Lower leg skin (tissue), 4 donors: ENCODE measurements around the gene LHX6. TPM values are rescaled to one million over a fixed set of nuclear protein-coding genes. Genes with fewer than 3 reads are reported as not detected.

ENCODE experiments used
- DNase-seq, 2 donors: peaks; one replicate each; pipeline ENCODE4 v3.0.0-alpha.2; 2019; ENCODE audit warnings: low spot score in 2 of 2
- H3K4me3 ChIP-seq: fragments of 200-600 bp; sonication (generic); 2 replicates; pipeline ENCODE4 v1.5.1; 2017; ENCODE audit warnings: mild to moderate bottlenecking, low read depth; ENCODE audit not compliant: poor library complexity, severe bottlenecking
- POLR2A ChIP-seq, 2 donors: fragments of 450-650 bp; IDR thresholded peaks; one replicate each; pipeline ENCODE4 v1.6.1; 2016 to 2017; ENCODE audit warnings: antibody characterized with exemption in 2 of 2, mild to moderate bottlenecking in 1 of 2, moderate library complexity in 1 of 2
- WGBS, 2 donors: methylation state at CpG; one replicate each; pipeline ENCODE4 v1.1.5; 2018; 5-methylcytosine and 5-hydroxymethylcytosine counted together
- intact Hi-C: fragments of 100-400 bp; cut with DNase I; formaldehyde crosslinking; loops from one replicate; pipeline ENCODE4 v1.15.0; 2023; ENCODE audit warnings: low total_unique reads
- total RNA-seq, 4 donors: library from RNA; depleted of rRNA; stranded (reverse); fragments of >200 nt; gene quantifications; one replicate each; pipeline ENCODE4 v1.1.0, GENCODE V29; 2016
- TF ChIP-seq, protein P1 (sequence below), 3 donors: fragments of 450-650 bp; IDR thresholded peaks; one replicate each; pipeline ENCODE4 v1.5.1; 2016; ENCODE audit warnings: antibody characterized with exemption in 3 of 3, mild to moderate bottlenecking in 3 of 3, moderate library complexity in 2 of 3

The LHX6 gene
- total RNA-seq, 4 donors from 2014 or later: 2.7 to 6.5 (median 4.4) TPM

DNA sequence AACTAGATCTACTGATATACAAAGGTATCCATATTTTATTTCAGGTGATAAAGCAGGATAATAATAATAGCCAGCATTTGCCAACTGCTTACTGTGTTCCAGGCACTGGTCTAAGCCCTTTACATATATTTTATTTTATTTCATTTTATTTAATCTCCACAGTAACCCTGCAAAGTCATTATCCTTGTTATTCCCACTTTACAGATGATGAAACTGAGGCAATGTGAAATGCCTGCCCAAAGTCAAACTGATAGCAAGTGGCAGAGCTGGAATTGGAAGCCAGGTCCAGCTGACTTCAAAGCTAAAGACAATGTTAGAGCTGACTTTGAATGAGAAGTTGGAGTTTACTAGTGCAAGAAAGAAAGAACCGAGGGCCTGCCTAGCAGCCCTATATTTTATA lies 44.2 kb downstream of the LHX6 start:
- DNase-seq: no peak
- intact Hi-C loops: no loop called here
- no peak overlapping the region for H3K4me3 ChIP-seq
- 79 to 88% methylated on average over 1 of the region's 1 CpG for WGBS, 2 donors
- no peak for TF ChIP-seq POLR2A (IDR thresholded peaks at IDR 0.05)

DNA sequence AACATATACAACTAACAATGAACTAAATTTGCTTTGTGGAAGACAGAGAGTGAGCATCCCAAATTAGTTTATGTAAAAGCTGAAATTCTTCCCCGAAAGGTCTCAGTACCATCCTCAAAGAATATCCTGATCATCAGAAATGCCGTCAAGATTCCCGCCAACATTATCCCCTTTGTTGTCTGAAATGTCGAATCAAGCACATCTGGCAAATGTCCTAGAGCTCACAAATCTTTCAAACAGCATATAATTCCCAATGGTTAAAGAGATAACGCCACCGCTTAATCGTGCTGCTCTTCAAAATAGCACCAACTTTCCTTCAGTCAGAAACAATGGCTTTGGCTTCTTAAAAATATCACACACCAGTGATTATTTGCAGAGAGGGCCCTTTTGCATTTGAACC lies 45.3 kb downstream of the LHX6 start:
- intact Hi-C loops: no loop called here
- no peak overlapping the region for H3K4me3 ChIP-seq
- 39% methylated on average over 7 of the region's 7 CpGs for WGBS, 2 donors
- TF ChIP-seq, protein P1, sequence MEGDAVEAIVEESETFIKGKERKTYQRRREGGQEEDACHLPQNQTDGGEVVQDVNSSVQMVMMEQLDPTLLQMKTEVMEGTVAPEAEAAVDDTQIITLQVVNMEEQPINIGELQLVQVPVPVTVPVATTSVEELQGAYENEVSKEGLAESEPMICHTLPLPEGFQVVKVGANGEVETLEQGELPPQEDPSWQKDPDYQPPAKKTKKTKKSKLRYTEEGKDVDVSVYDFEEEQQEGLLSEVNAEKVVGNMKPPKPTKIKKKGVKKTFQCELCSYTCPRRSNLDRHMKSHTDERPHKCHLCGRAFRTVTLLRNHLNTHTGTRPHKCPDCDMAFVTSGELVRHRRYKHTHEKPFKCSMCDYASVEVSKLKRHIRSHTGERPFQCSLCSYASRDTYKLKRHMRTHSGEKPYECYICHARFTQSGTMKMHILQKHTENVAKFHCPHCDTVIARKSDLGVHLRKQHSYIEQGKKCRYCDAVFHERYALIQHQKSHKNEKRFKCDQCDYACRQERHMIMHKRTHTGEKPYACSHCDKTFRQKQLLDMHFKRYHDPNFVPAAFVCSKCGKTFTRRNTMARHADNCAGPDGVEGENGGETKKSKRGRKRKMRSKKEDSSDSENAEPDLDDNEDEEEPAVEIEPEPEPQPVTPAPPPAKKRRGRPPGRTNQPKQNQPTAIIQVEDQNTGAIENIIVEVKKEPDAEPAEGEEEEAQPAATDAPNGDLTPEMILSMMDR (IDR thresholded peaks at IDR 0.05): no peak
- no peak for TF ChIP-seq POLR2A (IDR thresholded peaks at IDR 0.05)
- no peak for DNase-seq

DNA sequence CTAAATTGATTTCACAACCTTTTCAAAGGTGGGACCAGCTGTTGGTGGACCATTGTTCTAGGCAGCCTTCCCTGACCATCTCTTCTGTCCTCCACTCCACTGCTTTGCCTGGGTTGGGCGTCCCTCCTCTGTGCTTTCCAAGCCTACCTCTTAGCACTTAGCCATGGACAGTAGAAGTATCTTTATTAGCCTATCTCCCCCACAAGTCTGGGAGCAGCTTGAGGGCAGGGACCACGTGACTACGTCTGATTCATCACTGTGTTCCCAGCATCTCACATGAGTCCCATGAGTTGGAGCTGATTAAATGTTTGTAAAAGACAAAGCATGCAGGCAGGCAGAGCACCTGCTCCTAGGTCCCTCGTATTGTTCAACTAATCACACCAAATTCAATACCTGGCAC lies 48.1 kb downstream of the LHX6 start:
- H3K4me3 ChIP-seq: no peak overlapping the region
- intact Hi-C loops: no loop called here
- DNase-seq: no peak
- WGBS, 2 donors: 23 to 70% methylated on average over 4 of the region's 4 CpGs
- TF ChIP-seq POLR2A (IDR thresholded peaks at IDR 0.05): no peak
- TF ChIP-seq, protein P1 (IDR thresholded peaks at IDR 0.05): no peak

DNA sequence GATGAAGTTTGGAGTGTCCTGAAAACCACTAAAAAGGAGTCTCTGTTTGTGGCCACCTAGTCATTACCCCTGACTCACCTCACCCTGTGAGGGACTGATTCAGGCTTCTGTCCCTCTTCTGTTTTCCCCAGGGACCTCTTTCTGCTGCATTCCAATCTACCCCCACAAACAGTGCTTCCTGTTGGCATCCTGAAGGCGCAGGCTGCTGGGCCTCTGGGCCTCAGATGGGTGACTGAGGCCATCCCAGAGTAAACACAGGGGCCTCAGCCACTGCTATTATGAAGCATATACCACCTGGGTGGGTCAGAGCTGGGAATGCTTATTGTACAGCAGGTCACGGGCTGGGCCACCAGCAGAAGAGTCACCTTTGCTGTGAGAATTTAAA lies 49.1 kb downstream of the LHX6 start:
- intact Hi-C loops: no loop called here
- TF ChIP-seq POLR2A (IDR thresholded peaks at IDR 0.05): no peak
- TF ChIP-seq, protein P1 (IDR thresholded peaks at IDR 0.05): no peak
- DNase-seq: no peak
- 79 to 81% methylated on average over 2 of the region's 2 CpGs for WGBS, 2 donors
- no peak overlapping the region for H3K4me3 ChIP-seq

DNA sequence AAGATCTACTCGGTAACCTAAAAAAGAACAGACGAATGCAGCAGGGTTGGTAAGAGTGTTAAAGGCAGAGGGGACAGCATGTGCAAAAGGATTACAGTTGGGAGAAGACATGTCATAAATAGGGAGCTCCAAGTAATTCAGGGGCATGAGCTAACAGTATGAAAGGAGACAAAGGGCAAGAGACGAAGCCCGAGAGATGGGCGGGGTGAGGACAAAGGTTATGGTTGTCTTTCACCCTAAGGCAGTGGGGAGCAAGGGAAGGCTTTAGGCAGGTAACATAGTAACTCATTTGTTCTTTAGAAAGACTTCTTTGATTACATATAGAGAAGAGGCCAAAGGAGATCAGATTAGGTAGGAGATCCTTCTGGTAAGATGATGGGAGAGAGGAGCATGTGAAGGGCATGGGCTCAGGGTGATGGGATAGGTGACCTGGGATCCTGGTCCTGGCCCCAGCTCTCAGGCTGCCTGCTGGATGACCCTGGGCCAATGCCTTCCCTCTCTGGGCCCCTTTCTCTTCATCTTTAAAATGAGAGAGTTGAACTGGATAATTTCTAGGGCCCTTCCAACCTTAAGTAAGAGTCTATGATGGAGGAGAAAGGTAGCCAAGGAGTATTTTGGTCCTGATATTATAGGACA lies 49.6 kb downstream of the LHX6 start:
- TF ChIP-seq POLR2A (IDR thresholded peaks at IDR 0.05): no peak
- TF ChIP-seq, protein P1 (IDR thresholded peaks at IDR 0.05): no peak
- 72 to 75% methylated on average over 5 of the region's 5 CpGs for WGBS, 2 donors
- intact Hi-C loops: no loop called here
- no peak overlapping the region for H3K4me3 ChIP-seq
- DNase-seq: no peak

DNA sequence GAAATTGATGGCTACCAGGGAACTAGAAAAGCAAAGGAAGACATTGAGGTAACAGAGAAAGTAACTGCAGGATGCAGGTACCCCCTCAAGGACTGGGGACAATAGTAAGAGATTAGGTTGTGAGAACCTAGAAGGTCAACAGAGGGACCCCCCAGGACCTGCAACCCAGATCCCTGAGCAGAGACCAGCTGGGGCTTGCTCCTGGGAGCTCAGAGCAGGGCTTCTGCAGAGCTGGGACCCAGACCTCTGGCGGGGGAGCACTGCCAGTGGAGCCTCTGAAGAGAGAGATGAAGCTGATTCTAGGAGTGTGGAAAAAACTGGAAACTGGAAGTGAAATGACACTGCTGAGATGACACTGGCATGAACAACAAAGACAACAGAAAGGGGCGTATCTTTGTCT lies 51.8 kb downstream of the LHX6 start:
- no peak overlapping the region for H3K4me3 ChIP-seq
- no peak for DNase-seq
- WGBS, 2 donors: 83 to 84% methylated on average over 2 of the region's 2 CpGs
- TF ChIP-seq POLR2A (IDR thresholded peaks at IDR 0.05): no peak
- TF ChIP-seq, protein P1 (IDR thresholded peaks at IDR 0.05): no peak
- intact Hi-C loops: no loop called here
